ENCODE data around the gene ZNF431.
"Not testable (repeated sequence)": the region's sequence is repeated elsewhere in the genome, so short reads cannot be mapped to it uniquely, and the experiment has no call there.

ZNF431 gene

GRCh38 chr19:21134934-21135366 lies 6.9 kb upstream of the ZNF431 start:
- H3K4me1 ChIP-seq (ENCODE audit: control insufficient read depth in 1 of 2, insufficient read depth in 1 of 2, low read depth in 1 of 2, low read length in 1 of 2) = no peaks in the 10 kb centered on the region

DNA sequence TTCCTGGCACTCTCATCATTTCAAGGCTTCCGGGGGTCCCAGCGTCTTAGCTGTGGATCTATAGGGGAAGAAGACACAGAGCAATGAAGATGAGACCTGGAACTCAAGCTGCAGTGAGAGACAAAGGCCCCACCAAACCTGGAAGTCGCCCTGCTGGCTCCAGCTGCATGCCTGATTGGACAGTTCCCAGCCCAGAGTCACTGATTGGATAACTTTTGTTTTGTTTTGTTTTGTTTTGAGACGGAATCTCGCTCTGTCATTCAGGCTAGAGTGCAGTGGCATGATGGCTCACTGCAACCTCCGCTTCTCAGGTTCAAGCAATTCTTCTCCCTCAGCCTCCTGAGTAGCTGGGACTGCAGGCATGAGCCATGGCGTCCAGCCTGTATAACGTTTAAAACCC lies 6.4 kb upstream of the ZNF431 start:
- H3K9me3 ChIP-seq = no peaks in the 10 kb centered on the region
- no peaks in the 10 kb centered on the region for H3K36me3 ChIP-seq
- no peak overlapping the region for H3K27ac ChIP-seq
- H3K4me1 ChIP-seq (ENCODE audit: control insufficient read depth in 1 of 2, insufficient read depth in 1 of 2, low read depth in 1 of 2, low read length in 1 of 2) = no peaks in the 10 kb centered on the region
- no peak overlapping the region for H3K4me3 ChIP-seq (ENCODE audit: low read depth in 1 of 2, low read length in 1 of 2)
- H3K27me3 ChIP-seq = no peaks in the 10 kb centered on the region
- TF ChIP-seq CTCF (IDR thresholded peaks at IDR 0.05) = no peak

More at GRCh38 chr19:21134934-21135366, 6.9 kb upstream of the ZNF431 start:
- TF ChIP-seq CTCF (IDR thresholded peaks at IDR 0.05) = no peak
- Histone ChIP-seq H3K27me3 (no peaks in the 10 kb centered on the region), H3K27ac (no peak overlapping the region), H3K9me3 (no peaks in the 10 kb centered on the region), H3K36me3 (no peaks in the 10 kb centered on the region), H3K4me3 (ENCODE audit: low read depth in 1 of 2, low read length in 1 of 2) (no peak overlapping the region)

DNA sequence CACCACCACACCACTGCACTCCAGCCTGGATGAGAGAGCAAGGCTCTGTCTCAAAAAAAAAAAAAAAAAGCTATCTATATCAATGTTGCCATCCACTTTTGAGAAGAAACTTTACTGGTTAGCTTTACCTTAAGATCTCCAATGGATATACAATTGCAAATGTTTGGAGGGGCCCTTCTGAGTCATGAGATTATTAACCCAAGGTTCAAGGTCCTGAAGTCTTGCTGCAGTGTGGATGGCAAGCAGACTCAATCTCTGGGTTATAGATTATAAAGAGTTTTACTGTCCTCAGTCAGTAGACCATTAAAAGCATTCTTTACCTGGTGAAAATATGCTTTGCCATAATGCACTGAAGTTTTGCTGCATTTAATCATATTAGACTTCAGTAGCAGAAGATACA lies 3.7 kb upstream of the ZNF431 start:
- Histone ChIP-seq H3K9me3 (no peaks in the 10 kb centered on the region), H3K27ac (no peak overlapping the region), H3K36me3 (no peaks in the 10 kb centered on the region), H3K4me1 (ENCODE audit: control insufficient read depth in 1 of 2, insufficient read depth in 1 of 2, low read depth in 1 of 2, low read length in 1 of 2) (peaks cover 7 to 10% of the 10 kb centered on the region in 2 experiments), H3K4me3 (ENCODE audit: low read depth in 1 of 2, low read length in 1 of 2) (no peak overlapping the region), H3K27me3 (no peaks in the 10 kb centered on the region)
- no peak for TF ChIP-seq CTCF (IDR thresholded peaks at IDR 0.05)

DNA sequence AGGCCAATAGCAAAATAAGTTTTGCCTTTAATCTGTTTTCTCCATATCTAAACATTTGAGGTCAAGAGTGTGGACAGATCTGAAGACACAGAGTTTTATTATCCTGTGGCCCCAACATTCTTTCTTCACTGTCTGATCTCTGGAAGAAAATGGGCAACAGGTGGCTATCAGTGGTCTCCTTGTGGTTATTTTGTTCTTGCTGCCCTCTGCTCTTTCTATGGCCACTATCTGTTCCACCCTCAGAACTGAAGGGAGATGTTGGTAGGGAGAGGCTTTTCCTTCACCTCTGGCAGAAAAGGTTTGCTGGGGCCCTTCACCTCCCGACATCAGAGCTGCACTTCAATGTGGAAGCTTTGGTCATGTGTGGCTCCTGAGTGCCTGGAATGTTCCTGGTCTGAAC lies 834 bp upstream of the ZNF431 start:
- Histone ChIP-seq H3K36me3 (peaks cover 15% of the 10 kb centered on the region), H3K4me1 (ENCODE audit: control insufficient read depth in 1 of 2, insufficient read depth in 1 of 2, low read depth in 1 of 2, low read length in 1 of 2) (peaks cover 7 to 10% of the 10 kb centered on the region in 2 experiments)
- not testable (repeated sequence) for H3K4me3 ChIP-seq (ENCODE audit: low read depth in 1 of 2, low read length in 1 of 2); H3K27ac ChIP-seq; H3K27me3 ChIP-seq; H3K9me3 ChIP-seq

GRCh38 chr19:21143428-21143827 lies 1.6 kb downstream of the ZNF431 start:
- no peak overlapping the region for H3K4me3 ChIP-seq (ENCODE audit: low read depth in 1 of 2, low read length in 1 of 2)
- peaks cover 7 to 10% of the 10 kb centered on the region in 2 experiments for H3K4me1 ChIP-seq (ENCODE audit: control insufficient read depth in 1 of 2, insufficient read depth in 1 of 2, low read depth in 1 of 2, low read length in 1 of 2)
- peaks cover 25% of the 10 kb centered on the region for H3K36me3 ChIP-seq
- no peak for TF ChIP-seq CTCF (IDR thresholded peaks at IDR 0.05)
- H3K27ac ChIP-seq = no peak overlapping the region
- H3K27me3 ChIP-seq = no peaks in the 10 kb centered on the region
- no peaks in the 10 kb centered on the region for H3K9me3 ChIP-seq

- Histone ChIP-seq H3K9me3 (no peaks in the 10 kb centered on the region), H3K4me1 (ENCODE audit: control insufficient read depth in 1 of 2, insufficient read depth in 1 of 2, low read depth in 1 of 2, low read length in 1 of 2) (peaks cover 7 to 10% of the 10 kb centered on the region in 2 experiments), H3K4me3 (ENCODE audit: low read depth in 1 of 2, low read length in 1 of 2) (no peak overlapping the region), H3K36me3 (peaks cover 28% of the 10 kb centered on the region), H3K27me3 (no peaks in the 10 kb centered on the region), H3K27ac (no peak overlapping the region)
- no peak for TF ChIP-seq CTCF (IDR thresholded peaks at IDR 0.05)
Observed at GRCh38 chr19:21143854-21144253, 2.0 kb downstream of the ZNF431 start.
